Central memory CD4-positive, alpha-beta T cell (primary cell): ENCODE results near the gene PMAIP1.
A peak's percentile ranks its signal among the peaks of the same experiment; 100 is the strongest.
"Not testable (repeated sequence)": the region's sequence is repeated elsewhere in the genome, so short reads cannot be mapped to it uniquely, and the experiment has no call there.

Experiments
- DNase-seq: peaks from one replicate; pipeline ENCODE4 v3.0.0; 2022
- total RNA-seq, 3 experiments: gene quantifications; one replicate each; lab custom pipeline; 2026; lab: John Stamatoyannopoulos, UW

The PMAIP1 gene
- total RNA-seq: 26.3 to 213 (median 120) reads per million in 3 experiments

GRCh38 chr18:59899298-59900221, at the start of gene PMAIP1:
PMAIP1 (plus strand) TSS chr18:59899996; CDS start chr18:59900178, 182 bp downstream.
- DNase-seq: peak; percentile 79

DNA sequence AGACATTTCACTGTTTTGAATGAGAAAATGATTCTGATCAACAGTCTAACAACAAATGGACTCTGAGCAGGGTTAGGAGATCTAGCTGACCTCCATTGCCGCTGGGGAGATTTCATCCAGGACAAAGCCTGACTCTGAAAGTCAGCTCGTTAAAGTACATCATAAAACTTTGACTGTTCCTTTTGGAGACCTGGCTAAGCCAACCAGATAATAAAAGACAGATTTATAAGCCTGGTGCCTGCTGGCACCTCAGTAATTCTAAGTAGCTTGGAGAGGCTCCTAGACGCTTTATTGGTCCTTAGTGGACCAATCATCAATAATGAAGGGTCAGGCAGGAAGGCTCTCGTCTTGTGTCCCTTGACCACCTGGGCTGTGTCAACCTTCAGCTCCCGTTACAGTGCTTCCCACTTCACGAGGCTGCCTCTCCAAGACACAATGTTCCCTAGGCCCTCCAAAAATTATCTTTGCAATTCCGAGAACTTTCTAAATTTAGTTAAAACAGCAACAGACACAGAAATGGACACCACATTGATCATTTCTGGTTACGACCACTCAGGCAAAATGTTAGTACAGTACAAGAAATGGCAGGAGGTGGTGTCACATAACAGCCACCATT, 47.9 kb upstream of the PMAIP1 start:
- DNase-seq: no peak

DNA sequence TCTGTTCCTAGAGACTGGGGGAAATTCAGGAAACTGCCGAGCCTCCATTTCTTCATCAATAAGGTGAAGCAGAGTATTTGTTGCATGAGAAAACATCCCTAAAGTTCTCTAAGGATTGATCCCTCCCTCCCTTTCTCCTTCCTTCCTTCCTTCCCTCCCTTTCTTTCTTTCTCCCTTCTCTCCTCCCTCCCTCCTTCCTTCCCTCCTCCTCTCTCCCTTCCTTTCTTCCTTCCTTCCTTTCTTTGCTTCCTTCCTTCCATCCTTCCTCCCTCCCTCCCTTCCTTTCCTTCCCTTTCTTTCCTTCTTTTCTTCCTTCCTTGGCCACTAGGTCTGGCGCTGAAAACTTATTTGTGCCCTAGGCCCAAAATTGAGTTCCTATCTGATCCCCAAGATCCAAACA, 47.2 kb upstream of the PMAIP1 start:
- no peak for DNase-seq

- no peak for DNase-seq
Observed at GRCh38 chr18:59853380-59853779, 46.4 kb upstream of the PMAIP1 start.

GRCh38 chr18:59853988-59854387, 45.8 kb upstream of the PMAIP1 start:
- DNase-seq: not testable (repeated sequence)

DNA sequence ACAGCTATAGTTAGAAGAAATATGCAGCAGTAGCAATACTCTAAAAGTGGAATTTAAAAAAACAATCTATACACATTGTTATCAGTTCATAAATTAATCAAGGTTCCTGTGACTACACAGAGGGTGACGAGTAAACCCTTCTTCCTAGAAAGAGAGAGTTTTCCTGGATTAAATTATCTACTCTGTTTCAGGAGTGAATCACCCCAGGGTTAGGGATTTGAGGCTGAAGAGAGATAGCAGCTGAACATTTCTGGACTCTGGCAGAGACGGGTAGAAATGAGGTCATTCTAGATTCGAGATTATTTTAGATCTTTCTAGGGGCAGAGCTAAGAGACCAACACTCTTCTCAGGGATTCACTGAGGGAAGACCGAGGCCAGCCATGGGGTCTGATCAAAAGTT, 38.8 kb upstream of the PMAIP1 start:
- DNase-seq: no peak

GRCh38 chr18:59861963-59862819, 37.6 kb upstream of the PMAIP1 start:
- DNase-seq: no peak

GRCh38 chr18:59865241-59865986, 34.4 kb upstream of the PMAIP1 start:
- DNase-seq: no peak

GRCh38 chr18:59866551-59867269, 33.1 kb upstream of the PMAIP1 start:
- no peak for DNase-seq

DNA sequence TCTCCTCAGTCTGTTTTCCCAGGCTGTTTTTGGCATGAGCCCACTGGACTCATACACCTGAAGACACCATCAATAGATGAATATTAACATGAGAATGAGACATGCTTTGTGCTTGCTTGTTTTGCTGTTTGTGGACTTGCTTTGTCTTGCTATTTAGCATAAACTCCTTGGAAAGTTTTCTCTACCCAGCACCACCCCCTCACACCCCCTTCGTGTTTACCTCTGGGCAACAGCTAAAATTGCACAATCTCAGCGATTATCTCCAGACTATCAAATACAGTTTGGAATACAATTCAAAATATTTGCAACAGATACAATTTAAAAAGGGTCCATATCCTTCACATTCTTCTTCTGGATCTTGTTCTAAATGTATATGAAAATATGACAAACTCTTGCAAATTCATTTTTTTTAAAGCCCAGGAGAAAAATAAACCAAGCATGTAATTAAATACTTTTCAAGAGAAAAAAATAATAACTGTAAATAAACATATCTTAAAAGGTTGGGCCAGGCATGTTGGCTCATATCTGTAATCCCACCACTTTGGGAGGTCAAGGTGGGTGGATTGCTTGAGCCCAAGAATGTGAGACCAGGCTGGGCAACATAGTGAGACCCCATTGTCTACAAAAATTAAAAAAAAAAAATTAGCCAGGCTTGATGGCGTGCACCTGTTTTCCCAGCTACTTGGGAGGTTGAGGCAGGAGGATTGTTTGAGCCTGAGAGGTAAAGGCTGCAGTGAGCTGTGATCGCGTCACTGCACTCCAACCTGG, 32.3 kb upstream of the PMAIP1 start:
- DNase-seq: no peak

- DNase-seq: no peak
Observed at GRCh38 chr18:59870623-59871130, 29.1 kb upstream of the PMAIP1 start.

GRCh38 chr18:59871711-59872362, 28.0 kb upstream of the PMAIP1 start:
- DNase-seq: no peak

GRCh38 chr18:59873641-59874040, 26.2 kb upstream of the PMAIP1 start:
- DNase-seq: no peak

DNA sequence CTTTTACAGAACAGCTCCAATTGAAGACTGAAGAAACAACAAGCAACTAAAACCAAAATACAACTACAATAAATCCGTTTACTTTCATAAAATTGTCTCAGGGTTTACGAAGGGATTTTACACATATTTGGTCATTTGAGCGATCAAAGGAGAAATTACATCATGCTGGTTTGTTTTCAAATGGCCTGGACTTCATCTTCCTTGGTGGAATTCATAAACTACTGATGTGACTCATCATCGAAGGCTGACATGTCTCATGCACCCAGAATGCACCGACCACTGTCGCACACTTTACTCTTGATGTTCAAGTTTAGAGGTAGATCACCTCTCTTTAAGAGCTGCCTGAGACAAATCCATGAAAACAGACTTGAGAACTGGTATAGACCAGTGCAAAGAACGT, 25.6 kb upstream of the PMAIP1 start:
- DNase-seq: no peak

DNA sequence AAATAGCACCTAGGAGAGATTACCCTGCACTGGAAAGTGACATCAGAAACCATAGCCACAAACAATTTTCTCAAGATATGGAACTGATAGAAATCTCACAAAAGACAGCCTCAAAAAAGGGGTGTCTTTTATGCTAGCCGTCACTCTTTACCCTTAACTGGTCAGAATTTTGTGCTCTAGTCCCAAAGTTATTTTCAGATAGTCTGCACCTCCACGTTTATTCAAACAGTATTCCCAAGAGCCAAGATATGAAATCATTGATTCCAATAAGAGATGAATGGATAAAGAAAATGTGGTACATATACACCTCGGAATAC, 23.5 kb upstream of the PMAIP1 start:
- DNase-seq: no peak

GRCh38 chr18:59877361-59877760, 22.4 kb upstream of the PMAIP1 start:
- DNase-seq: no peak

GRCh38 chr18:59878644-59879043, 21.2 kb upstream of the PMAIP1 start:
- no peak for DNase-seq

GRCh38 chr18:59881728-59882656, 17.8 kb upstream of the PMAIP1 start:
- DNase-seq: no peak

DNA sequence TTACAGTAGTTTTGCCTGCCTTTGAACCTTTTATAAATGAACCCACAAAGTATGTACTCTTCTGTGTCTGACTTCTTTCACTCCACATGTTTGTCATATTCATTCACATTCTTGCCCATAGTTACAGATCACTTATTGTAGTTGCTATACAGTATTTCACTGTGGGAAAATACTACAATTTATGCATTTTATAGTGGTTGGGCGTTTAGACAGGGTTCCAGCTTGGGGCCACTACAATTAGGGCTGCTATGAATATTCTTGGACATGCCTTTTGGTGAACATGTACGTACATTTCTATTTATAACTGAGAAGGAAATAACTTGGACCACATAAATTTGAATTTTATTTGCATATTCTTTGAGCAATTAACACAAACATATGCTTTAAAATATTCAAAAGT, 15.4 kb upstream of the PMAIP1 start:
- DNase-seq: no peak
